NCI-H510A (cell line): ENCODE results near the gene PLCG1.

Source experiments
- DNase-seq: peaks from one replicate; lab custom pipeline; 2025; lab: John Stamatoyannopoulos, UW

PLCG1 gene

GRCh38 chr20:41180599-41181333 lies 43.4 kb downstream of the PLCG1 start:
- no peak for DNase-seq

DNA sequence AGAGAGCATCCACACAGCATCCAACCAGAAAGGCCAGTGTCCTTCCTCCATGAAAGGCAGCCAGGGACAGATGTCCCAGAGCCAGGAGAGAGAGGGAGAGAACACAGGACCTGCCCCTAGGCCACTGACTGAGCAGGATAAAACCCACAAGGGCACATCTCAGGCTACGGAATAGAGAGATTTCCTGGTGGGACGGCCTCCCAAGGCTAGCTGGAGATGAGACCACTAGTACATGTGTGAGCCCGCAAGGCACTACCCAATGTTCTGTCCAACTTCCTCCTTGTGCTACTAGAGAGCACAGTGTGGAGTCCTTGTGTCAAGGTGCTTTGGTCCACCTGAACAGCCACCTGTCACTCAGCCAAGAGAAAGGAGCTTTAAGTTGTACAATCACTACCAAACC lies 44.2 kb downstream of the PLCG1 start:
- DNase-seq, result no peak

DNA sequence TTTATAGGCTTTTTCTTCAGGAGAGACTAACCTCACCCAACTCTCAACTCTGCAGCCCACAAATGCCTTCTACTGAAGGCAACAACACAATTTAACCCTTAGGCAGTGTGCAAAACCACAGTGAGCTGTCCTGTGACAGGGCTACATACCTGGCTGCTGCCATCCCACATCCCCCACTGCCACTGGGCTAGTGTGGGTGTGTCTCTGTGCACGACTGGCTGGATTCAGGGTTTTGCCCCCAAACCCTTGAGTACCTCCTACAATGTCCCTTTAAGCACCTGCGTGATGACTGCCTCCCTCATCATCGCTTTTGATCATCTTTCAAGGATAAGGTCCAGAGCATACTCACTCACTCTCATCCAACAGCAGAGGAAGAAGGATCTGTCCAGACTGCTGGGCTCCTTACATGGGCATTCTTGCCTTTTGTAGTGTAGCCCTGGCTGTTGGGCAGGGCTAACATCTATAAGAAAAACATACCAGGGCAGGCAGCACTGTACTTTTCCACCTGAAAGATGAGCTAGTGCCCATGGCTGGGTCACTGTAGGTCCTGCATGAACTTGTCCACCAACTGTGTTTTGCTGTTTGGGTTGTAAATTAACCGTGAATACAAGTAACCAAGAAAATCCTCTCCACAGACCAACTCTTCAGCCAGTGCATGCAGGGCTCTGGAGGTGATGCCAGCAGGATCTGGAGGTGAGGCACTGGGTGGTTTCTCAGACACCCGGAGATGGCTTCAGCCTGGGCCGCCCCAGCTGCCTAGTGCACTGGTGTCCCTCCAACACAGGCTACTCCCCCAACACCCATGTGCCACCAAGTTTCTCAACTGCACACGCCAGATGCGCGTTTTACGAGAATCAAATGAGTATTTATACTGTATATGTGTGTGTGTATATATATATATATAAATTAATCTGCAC lies 45.2 kb downstream of the PLCG1 start:
- no peak for DNase-seq

GRCh38 chr20:41183391-41183790 lies 46.0 kb downstream of the PLCG1 start:
- DNase-seq, result no peak

- DNase-seq, result no peak
These were observed 46.5 kb downstream of the PLCG1 start for GRCh38 chr20:41183831-41184230.

- DNase-seq, result no peak
These were observed 47.8 kb downstream of the PLCG1 start for GRCh38 chr20:41185013-41185757.

- no peak for DNase-seq
These were observed 50.3 kb downstream of the PLCG1 start for GRCh38 chr20:41187668-41188067.

GRCh38 chr20:41191562-41192500 lies 54.5 kb downstream of the PLCG1 start:
- no peak for DNase-seq

DNA sequence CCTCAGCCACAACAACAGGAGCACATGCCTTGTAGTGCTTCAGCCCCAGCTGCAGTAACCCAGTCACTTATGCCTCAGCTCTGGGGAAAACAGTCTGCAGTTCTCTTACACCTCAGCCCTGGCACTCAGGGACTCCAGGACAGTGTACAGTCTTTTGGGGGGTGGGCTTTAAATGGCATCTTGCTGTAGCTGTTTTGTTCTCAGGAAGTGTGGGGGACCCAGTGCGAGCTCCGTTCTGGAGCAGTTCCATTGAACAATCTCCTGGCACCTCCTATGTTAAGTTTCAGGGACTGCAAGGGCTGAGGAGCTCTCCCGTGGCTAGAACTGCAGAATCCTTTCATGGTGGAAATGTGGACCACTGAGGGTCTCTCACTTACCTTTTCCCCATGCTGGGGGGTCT lies 55.2 kb downstream of the PLCG1 start:
- DNase-seq, result no peak

DNA sequence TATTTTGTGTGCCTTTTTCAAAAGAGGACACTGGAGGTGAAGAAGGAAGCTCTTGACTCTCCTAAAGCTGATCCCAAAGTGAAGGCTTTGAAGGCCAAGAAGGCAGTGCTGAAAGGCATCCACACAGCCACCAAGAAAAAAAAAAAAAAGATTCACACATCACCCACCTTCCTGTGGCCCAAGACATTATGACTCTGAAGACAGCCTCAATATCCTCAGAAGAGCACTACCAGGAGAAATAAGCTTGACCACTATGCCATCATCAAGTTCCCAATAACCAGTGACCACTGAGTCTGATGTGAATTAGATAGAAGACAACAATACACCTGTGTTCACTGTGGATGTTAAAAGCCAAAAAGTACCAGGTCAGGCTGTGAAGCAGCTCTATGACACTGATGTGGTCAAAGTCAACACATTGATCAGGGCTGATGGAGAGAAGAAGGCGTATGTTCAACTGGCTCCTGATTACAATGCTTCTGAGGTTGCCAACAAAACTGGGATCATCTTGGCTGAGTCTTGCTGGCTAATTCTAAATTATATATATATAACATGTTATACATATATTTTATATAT lies 59.4 kb downstream of the PLCG1 start:
- no peak for DNase-seq

DNA sequence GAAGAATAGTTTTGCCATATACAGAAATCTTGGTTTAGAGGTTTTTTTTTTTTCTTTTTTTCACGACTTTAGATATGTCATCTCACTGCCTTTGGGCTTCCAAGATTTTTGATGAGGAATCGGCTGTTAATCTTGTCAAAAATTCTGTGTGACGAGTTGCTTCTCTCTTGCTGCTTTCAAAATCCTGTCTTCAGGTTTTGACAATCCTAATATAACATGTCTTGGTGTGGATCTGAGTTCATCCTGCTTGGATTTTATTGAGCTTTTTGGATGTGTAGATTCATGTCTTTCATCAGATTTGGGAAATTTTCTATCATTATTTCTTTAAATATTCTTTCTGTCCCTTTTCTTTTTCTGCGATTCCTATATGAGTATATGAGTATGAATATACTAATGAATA lies 61.1 kb downstream of the PLCG1 start:
- no peak for DNase-seq

DNA sequence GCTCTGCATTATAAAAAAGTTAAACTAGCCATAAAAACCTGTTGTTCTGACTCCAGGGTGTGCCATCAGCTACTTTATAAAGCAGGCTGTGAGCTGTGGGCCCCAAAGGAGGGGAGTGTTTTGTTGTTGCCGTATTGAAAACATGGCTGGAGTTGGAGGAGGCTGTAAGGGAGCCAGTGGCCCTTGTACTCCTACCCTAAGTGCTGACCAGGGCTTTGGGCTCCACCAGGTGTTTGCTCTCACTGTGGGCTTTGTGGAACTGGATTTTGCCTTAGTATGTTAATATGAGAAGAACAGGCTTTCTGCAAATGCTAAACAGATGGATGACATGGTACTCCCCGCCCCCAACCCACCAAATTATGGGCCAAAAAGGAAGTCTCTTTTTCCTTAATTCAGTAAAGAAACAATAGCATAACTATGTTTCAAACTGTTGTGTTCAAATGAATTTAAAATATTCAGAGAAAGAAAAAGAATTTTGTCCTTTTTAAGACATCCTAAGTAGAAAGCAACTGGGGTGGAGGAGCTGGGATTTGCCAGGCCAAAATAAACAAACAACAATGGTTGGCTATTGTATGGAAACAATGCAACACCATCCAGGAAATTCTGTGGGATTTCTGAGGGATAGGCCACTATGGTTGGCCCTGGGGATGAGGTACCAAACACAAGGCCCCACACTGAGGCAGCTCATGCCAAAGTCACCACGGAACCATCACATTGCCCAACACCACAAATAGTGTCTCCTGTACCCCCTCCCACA lies 63.3 kb downstream of the PLCG1 start:
- no peak for DNase-seq

GRCh38 chr20:41201760-41202159 lies 64.4 kb downstream of the PLCG1 start:
- no peak for DNase-seq

GRCh38 chr20:41202426-41202825 lies 65.1 kb downstream of the PLCG1 start:
- no peak for DNase-seq

- no peak for DNase-seq
These were observed 66.3 kb downstream of the PLCG1 start for GRCh38 chr20:41203660-41204059.

DNA sequence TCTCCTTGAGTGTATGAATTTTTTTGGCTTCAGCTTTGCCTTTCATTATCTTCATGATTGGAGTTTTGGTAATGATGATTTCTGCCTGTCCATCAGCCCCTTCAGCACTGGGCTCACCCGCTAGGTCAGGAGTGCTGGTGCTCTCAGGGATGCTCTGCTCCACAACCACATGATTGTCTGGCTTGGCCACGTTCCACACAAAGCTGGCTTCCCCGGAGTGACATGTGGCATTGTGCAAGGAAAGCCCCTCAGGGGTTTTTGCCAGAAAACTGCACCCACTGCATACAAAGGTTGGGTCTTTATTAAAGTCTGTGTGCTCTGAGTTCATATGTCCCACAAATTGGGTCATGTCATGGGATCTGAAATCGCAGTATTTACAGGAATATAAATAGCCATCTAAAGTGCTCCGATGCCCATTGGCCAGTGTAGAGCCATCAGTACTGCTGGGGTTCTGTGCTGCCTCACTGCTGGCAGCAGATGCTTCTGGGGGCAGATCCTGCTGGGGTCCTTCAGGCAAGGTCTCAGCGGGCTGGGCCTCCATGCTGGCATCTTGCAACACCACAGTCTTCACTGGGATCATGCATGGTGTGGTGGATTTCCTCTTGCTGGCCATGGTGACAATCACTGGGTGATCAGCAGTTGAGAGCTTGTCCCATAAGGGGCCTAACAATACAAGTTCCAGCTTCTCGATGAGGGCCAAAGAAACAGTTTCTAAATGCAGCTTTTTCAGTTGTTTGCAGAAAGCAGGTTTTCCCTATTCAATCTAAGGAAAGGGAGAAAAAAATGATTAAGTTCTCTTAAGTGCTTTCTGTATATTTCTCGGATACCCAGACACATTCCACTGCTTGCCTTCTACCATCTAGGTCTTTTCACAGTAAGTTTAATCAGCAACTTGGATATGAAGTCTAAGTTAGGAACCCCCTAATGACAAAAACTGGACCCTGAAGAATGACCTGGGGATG lies 67.2 kb downstream of the PLCG1 start:
- DNase-seq, result no peak

GRCh38 chr20:41205313-41205712 lies 68.0 kb downstream of the PLCG1 start:
- no peak for DNase-seq

GRCh38 chr20:41213150-41213820 lies 75.9 kb downstream of the PLCG1 start:
- DNase-seq, result no peak

- no peak for DNase-seq
These were observed 76.9 kb downstream of the PLCG1 start for GRCh38 chr20:41214202-41214601.
